Mesendoderm (in vitro differentiated cells): Measurements from ENCODE around the gene LLGL1.

Experiments used
- DNase-seq: peaks from one replicate; pipeline ENCODE4 v3.0.0; 2013
- H2AK5ac ChIP-seq: 2 replicates; pipeline ENCODE4 v1.6.1; 2013; ENCODE audit warnings: low read length, inconsistent platforms
- H2BK120ac ChIP-seq: 2 replicates; pipeline ENCODE4 v1.6.1; 2013; ENCODE audit warnings: low read depth, mild to moderate bottlenecking, low read length, moderate library complexity, mixed read lengths
- H2BK15ac ChIP-seq: replicated peaks from 2 replicates; pipeline ENCODE4 v1.6.1; 2013; ENCODE audit warnings: low read depth, mild to moderate bottlenecking, moderate library complexity
- H2BK5ac ChIP-seq: 2 replicates; pipeline ENCODE4 v1.6.1; 2013; ENCODE audit warnings: low read length, inconsistent platforms
- H3K18ac ChIP-seq: 2 replicates; pipeline ENCODE4 v1.6.1; 2013; ENCODE audit warnings: mild to moderate bottlenecking, low read length, mixed read lengths
- H3K23ac ChIP-seq: one replicate; pipeline ENCODE4 v1.6.1; 2013; ENCODE audit warnings: low read length
- H3K27ac ChIP-seq: 2 replicates; pipeline ENCODE4 v1.5.1; 2013; ENCODE audit warnings: low read depth, mild to moderate bottlenecking, inconsistent platforms, low read length, moderate library complexity
- H3K27me3 ChIP-seq: 2 replicates; pipeline ENCODE4 v1.6.1; 2013; ENCODE audit warnings: low read length, control low read depth, mild to moderate bottlenecking, inconsistent platforms; ENCODE audit not compliant: insufficient read depth, poor library complexity
- H3K36me3 ChIP-seq: 2 replicates; pipeline ENCODE4 v1.6.1; 2013; ENCODE audit warnings: low read length, inconsistent platforms; ENCODE audit not compliant: control insufficient read depth, insufficient read depth
- H3K4ac ChIP-seq: one replicate; pipeline ENCODE4 v1.6.1; 2013; ENCODE audit warnings: low read depth, mild to moderate bottlenecking, low read length, moderate library complexity
- H3K4me1 ChIP-seq: 2 replicates; pipeline ENCODE4 v1.6.1; 2013; ENCODE audit warnings: low read depth, low read length, inconsistent platforms; ENCODE audit not compliant: control insufficient read depth
- H3K4me2 ChIP-seq: 2 replicates; pipeline ENCODE4 v1.6.1; 2013; ENCODE audit warnings: low read length
- H3K4me3 ChIP-seq: 2 replicates; pipeline ENCODE4 v1.5.1; 2013; ENCODE audit warnings: mild to moderate bottlenecking, low read length
- H3K56ac ChIP-seq: one replicate; pipeline ENCODE4 v1.6.1; 2013; ENCODE audit warnings: low read length
- H3K79me1 ChIP-seq: 2 replicates; pipeline ENCODE4 v1.6.1; 2013; ENCODE audit warnings: low read length, inconsistent platforms
- H3K79me2 ChIP-seq: 2 replicates; pipeline ENCODE4 v1.6.1; 2013; ENCODE audit warnings: mild to moderate bottlenecking, low read length; ENCODE audit not compliant: control insufficient read depth, insufficient read depth
- H3K9ac ChIP-seq: 2 replicates; pipeline ENCODE4 v1.6.1; 2013; ENCODE audit warnings: low read length, inconsistent platforms
- H4K5ac ChIP-seq: one replicate; pipeline ENCODE4 v1.6.1; 2013; ENCODE audit warnings: low read length
- H4K8ac ChIP-seq: one replicate; pipeline ENCODE4 v1.6.1; 2013; ENCODE audit warnings: low read depth, mild to moderate bottlenecking, control low read depth, low read length, moderate library complexity
- WGBS: extraction: QIAGEN DNeasy Blood & Tissue Kit; methylation state at CpG from one replicate; pipeline ENCODE4 v1.1.7; 2013; ENCODE audit warnings: low lambda C conversion rate, missing lambda C conversion rate; ENCODE audit not compliant: insufficient coverage; ENCODE audit errors: extremely low coverage; 5-methylcytosine and 5-hydroxymethylcytosine counted together

The LLGL1 gene

DNA sequence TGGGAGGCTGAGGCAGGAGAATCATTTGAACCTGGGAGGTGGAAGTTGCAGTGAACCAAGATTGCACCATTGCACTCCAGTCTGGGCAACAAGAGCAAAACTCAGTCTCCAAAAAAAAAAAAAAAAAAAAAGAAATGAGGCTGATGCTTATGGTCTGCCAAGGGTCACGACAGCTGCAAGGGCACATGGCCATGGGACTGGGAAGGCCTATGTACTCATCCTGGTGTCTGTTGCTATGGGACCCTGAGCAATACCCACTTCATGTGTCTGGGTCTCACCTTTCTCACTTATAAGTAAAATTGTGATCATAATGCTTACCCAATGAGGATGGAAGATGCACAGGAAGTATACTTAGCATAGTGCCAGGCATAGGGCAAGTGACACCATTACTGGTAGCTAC is 51.6 kb downstream of the LLGL1 start:
- H3K4me1 ChIP-seq, result no peaks in the 10 kb centered on the region
- H3K27ac ChIP-seq, result no peak overlapping the region
- no peak overlapping the region for H4K8ac ChIP-seq
- H2BK15ac ChIP-seq, result no peak overlapping the region
- H3K36me3 ChIP-seq, result peaks cover 26% of the 10 kb centered on the region
- H3K9ac ChIP-seq, result no peak overlapping the region
- no peak overlapping the region for H4K5ac ChIP-seq
- no peak overlapping the region for H3K23ac ChIP-seq
- no peak overlapping the region for H2BK120ac ChIP-seq
- DNase-seq, result no peak
- H3K27me3 ChIP-seq, result no peaks in the 10 kb centered on the region
- no CpG with 5 or more reads among the region's 1 CpG for WGBS
- no peaks in the 10 kb centered on the region for H3K79me1 ChIP-seq
- no peak overlapping the region for H3K4ac ChIP-seq
- H3K79me2 ChIP-seq, result no peaks in the 10 kb centered on the region
- H3K56ac ChIP-seq, result no peak overlapping the region
- H3K4me2 ChIP-seq, result no peak overlapping the region
- no peak overlapping the region for H3K4me3 ChIP-seq
- no peak overlapping the region for H2BK5ac ChIP-seq
- no peak overlapping the region for H2AK5ac ChIP-seq
- H3K18ac ChIP-seq, result no peak overlapping the region

DNA sequence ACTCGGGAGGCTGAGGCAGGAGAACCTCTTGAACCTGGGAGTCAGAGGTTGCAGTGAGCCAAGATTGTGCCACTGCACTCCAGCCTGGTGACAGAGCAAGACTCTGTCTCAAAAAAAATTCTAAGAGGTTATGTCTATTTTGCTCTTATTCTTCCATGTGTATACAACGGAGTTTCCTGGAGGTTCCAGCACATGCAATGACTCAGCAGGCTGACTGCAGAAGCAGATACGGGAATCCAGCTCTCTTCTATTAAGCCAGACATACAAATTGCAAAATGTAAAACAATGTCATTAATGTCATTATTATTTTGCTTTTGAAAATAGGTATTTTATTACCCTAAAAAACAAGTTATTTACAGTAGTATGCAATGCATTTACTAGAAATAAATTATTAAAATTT is 53.4 kb downstream of the LLGL1 start:
- no peak overlapping the region for H3K23ac ChIP-seq
- no peaks in the 10 kb centered on the region for H3K4me1 ChIP-seq
- no peak overlapping the region for H4K8ac ChIP-seq
- no peaks in the 10 kb centered on the region for H3K27me3 ChIP-seq
- no peaks in the 10 kb centered on the region for H3K79me2 ChIP-seq
- no peak overlapping the region for H2AK5ac ChIP-seq
- no peak overlapping the region for H2BK15ac ChIP-seq
- no peak overlapping the region for H3K18ac ChIP-seq
- no peak overlapping the region for H4K5ac ChIP-seq
- no peak overlapping the region for H3K9ac ChIP-seq
- H3K27ac ChIP-seq, result no peak overlapping the region
- H3K4ac ChIP-seq, result no peak overlapping the region
- H2BK5ac ChIP-seq, result no peak overlapping the region
- no CpG with 5 or more reads among the region's 3 CpGs for WGBS
- DNase-seq, result no peak
- H3K79me1 ChIP-seq, result no peaks in the 10 kb centered on the region
- H2BK120ac ChIP-seq, result no peak overlapping the region
- H3K4me3 ChIP-seq, result no peak overlapping the region
- H3K36me3 ChIP-seq, result peaks cover 29% of the 10 kb centered on the region
- no peak overlapping the region for H3K56ac ChIP-seq
- no peak overlapping the region for H3K4me2 ChIP-seq

DNA sequence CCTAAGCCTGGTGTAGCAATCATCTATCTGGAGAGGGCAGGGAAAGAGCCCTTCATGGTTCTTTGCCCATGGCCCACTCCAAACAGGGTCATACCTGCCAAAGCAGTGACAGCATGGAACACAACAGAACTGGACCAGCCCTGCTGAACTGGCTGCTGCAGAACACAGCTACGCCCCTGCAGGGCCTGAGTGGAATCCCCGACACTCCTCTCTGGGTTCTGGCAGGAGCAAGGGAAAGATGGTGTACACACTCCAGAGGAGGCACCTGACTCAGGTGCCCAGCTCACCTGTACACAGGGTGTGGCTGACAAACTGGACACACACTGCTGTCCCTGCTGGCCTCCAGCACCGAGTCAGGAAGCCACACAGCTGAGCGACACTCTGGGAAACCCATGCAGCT is 54.8 kb downstream of the LLGL1 start:
- no peak overlapping the region for H2BK5ac ChIP-seq
- no peak overlapping the region for H2BK120ac ChIP-seq
- H3K36me3 ChIP-seq, result peaks cover 29% of the 10 kb centered on the region
- no peak overlapping the region for H4K8ac ChIP-seq
- H3K4ac ChIP-seq, result no peak overlapping the region
- no peak overlapping the region for H2AK5ac ChIP-seq
- H3K56ac ChIP-seq, result no peak overlapping the region
- H4K5ac ChIP-seq, result no peak overlapping the region
- no peaks in the 10 kb centered on the region for H3K79me2 ChIP-seq
- H3K27ac ChIP-seq, result no peak overlapping the region
- WGBS, result no CpG with 5 or more reads among the region's 4 CpGs
- H3K23ac ChIP-seq, result no peak overlapping the region
- no peak overlapping the region for H2BK15ac ChIP-seq
- H3K4me3 ChIP-seq, result no peak overlapping the region
- no peak overlapping the region for H3K4me2 ChIP-seq
- DNase-seq, result no peak
- H3K18ac ChIP-seq, result no peak overlapping the region
- no peaks in the 10 kb centered on the region for H3K79me1 ChIP-seq
- no peaks in the 10 kb centered on the region for H3K4me1 ChIP-seq
- no peaks in the 10 kb centered on the region for H3K27me3 ChIP-seq
- H3K9ac ChIP-seq, result no peak overlapping the region

DNA sequence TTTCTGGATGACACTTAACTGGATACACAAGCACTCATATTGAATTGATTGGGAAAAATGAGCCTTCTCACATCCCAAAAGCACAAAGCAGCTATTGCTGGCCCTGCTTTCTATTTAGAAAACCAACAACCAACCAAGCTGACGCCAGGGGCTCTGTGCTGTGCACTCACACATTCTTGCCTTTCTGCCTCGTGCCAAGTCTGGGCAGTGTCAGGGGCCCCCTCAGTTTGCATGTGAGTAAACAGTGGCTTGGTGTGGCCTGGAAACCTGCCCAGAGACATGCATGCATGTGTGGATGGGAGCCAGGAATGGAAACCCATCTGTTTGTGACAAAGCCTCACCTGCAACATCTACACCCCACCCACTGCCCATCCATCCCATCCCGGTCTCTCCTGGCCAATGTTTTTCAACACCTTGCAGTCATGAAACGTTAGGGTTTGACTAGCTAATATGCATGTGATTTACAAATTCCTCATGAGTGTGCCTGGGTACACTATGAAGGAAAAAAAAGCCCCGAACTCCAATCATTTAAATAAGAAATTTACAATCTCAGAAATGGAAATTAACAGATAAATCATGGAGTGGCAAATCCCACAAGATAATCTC is 55.4 kb downstream of the LLGL1 start:
- H3K18ac ChIP-seq, result no peak overlapping the region
- H3K4me2 ChIP-seq, result no peak overlapping the region
- no peak overlapping the region for H2AK5ac ChIP-seq
- H3K27me3 ChIP-seq, result no peaks in the 10 kb centered on the region
- H3K56ac ChIP-seq, result no peak overlapping the region
- no peaks in the 10 kb centered on the region for H3K79me1 ChIP-seq
- no peak overlapping the region for H4K8ac ChIP-seq
- H3K23ac ChIP-seq, result no peak overlapping the region
- no peaks in the 10 kb centered on the region for H3K4me1 ChIP-seq
- H3K4me3 ChIP-seq, result no peak overlapping the region
- no peak overlapping the region for H2BK15ac ChIP-seq
- no peaks in the 10 kb centered on the region for H3K79me2 ChIP-seq
- no peak overlapping the region for H3K4ac ChIP-seq
- no peak overlapping the region for H3K9ac ChIP-seq
- no peak overlapping the region for H4K5ac ChIP-seq
- H3K27ac ChIP-seq, result no peak overlapping the region
- WGBS, result no CpG with 5 or more reads among the region's 5 CpGs
- H2BK5ac ChIP-seq, result no peak overlapping the region
- peaks cover 30% of the 10 kb centered on the region for H3K36me3 ChIP-seq
- DNase-seq, result no peak
- no peak overlapping the region for H2BK120ac ChIP-seq

DNA sequence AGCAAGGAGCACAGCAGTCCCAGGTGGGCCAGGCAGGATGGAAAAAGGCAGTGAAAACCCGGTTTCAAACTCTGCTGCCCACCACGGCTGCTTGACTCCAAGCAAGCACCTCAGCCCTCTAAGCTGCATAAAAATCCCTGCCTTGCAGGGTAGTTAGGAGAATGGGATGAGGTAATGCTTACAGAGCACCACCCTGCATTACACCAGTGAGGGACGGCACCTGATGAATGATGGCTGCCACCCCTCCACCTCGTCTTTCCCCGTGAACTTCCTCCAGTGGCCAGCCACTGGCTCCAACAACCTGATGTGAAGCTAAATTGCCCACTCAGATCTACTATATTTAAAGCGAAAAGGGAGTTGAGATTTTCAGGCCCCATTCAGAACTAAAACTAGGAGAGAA is 56.4 kb downstream of the LLGL1 start:
- H3K4me3 ChIP-seq, result no peak overlapping the region

DNA sequence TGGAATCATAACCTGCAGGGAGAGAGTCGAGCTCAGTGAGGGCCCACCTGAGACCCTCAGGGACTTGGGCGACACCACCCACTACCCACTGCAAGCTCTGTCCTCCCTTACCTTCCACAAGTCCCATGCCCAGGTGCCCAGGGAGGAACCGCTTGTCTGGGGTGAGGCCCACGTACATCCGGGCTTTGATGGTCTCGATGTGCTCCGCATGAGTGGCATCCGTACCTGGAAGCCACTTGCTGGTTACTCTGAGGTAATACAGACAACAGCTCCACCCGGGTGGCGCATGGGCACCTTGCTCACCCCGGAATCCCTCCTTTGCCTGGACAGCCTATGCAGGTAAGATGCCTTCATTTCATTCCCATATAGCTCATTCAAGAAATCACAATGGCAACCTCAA is 59.9 kb downstream of the LLGL1 start:
- H3K18ac ChIP-seq, result no peak overlapping the region

More for the DNA sequence above, 56.4 kb downstream of the LLGL1 start:
- no peaks in the 10 kb centered on the region for H3K79me1 ChIP-seq
- H3K27ac ChIP-seq, result no peak overlapping the region
- H4K5ac ChIP-seq, result no peak overlapping the region
- no peak overlapping the region for H2AK5ac ChIP-seq
- H2BK120ac ChIP-seq, result no peak overlapping the region
- no CpG with 5 or more reads among the region's 6 CpGs for WGBS
- no peak overlapping the region for H3K56ac ChIP-seq
- H3K18ac ChIP-seq, result no peak overlapping the region
- DNase-seq, result no peak
- no peak overlapping the region for H2BK15ac ChIP-seq
- no peak overlapping the region for H3K23ac ChIP-seq
- no peak overlapping the region for H3K4me2 ChIP-seq
- H3K27me3 ChIP-seq, result no peaks in the 10 kb centered on the region
- H3K4ac ChIP-seq, result no peak overlapping the region
- H3K4me1 ChIP-seq, result no peaks in the 10 kb centered on the region
- H3K79me2 ChIP-seq, result no peaks in the 10 kb centered on the region
- H4K8ac ChIP-seq, result no peak overlapping the region
- peaks cover 32% of the 10 kb centered on the region for H3K36me3 ChIP-seq
- no peak overlapping the region for H2BK5ac ChIP-seq
- H3K9ac ChIP-seq, result no peak overlapping the region

More for the DNA sequence above, 59.9 kb downstream of the LLGL1 start:
- DNase-seq, result no peak
- Histone ChIP-seq H3K56ac (no peak overlapping the region), H3K9ac (no peak overlapping the region), H3K23ac (no peak overlapping the region), H4K5ac (no peak overlapping the region), H3K4me3 (no peak overlapping the region), H3K4ac (no peak overlapping the region), H2BK5ac (no peak overlapping the region), H3K27ac (no peak overlapping the region), H3K79me1 (no peaks in the 10 kb centered on the region), H2BK15ac (no peak overlapping the region), H2BK120ac (no peak overlapping the region), H3K4me2 (no peak overlapping the region), H3K4me1 (no peaks in the 10 kb centered on the region), H3K27me3 (no peaks in the 10 kb centered on the region), H3K36me3 (peaks cover 34% of the 10 kb centered on the region), H4K8ac (no peak overlapping the region), H3K79me2 (no peaks in the 10 kb centered on the region), H2AK5ac (no peak overlapping the region)
- WGBS, result no CpG with 5 or more reads among the region's 11 CpGs
